Diencephalon (tissue), 1 donor: Measurements from ENCODE around the gene CHCHD1. TPM values are rescaled to one million over a fixed set of nuclear protein-coding genes. Genes with fewer than 3 reads are reported as not detected.

Experiments
- small RNA-seq: library from RNA; depleted of rRNA; stranded (forward); fragments of <200 nt; gene quantifications from one replicate; pipeline ENCODE3, GENCODE V24; 2014
- total RNA-seq: library from RNA; depleted of rRNA; stranded (reverse); fragments of >200 nt; gene quantifications from one replicate; pipeline ENCODE4 v1.2.3, GENCODE V29; 2014

CHCHD1 gene
- total RNA-seq = 20.8 TPM

DNA sequence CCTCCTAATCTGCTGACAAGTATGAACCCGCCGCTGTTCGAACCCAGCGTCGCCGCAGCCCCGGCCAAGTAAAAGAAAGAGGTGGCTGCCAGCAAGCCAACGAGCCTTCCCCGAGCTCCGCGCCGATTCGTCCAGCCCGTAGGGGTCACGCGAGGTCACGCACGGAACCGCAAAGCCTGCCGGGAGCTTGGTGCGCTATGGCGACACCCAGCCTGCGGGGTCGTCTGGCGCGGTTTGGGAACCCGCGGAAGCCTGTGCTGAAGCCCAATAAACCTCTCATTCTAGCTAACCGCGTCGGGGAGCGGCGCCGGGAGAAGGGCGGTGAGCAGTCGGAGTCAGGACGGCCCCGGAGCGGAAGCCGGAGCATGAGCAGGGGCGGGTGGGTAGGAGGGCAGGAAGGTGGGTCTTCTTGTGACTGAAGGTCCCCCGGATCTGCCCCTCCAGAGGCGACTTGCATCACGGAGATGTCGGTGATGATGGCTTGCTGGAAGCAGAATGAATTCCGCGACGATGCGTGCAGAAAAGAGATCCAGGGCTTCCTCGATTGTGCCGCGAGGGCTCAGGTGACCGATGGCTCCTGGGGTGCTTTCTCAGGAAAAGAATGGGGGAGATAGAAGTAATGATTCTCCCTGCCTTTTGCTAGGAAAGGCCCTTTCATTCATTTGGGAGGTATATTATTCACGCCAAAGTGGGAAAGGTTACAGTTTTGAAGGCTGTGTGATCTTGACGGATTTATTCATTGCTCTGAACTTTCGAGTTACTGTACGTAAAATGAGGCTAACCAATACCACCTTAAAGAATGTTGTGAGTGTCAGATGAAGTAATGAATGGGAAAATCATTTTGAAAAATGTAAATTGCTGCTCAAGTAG, at the start of gene CHCHD1:
Gene CHCHD1 (plus strand): TSS at position 170 of the 870 bp plus-strand sequence. CDS start 28 bp downstream, at position 198.

DNA sequence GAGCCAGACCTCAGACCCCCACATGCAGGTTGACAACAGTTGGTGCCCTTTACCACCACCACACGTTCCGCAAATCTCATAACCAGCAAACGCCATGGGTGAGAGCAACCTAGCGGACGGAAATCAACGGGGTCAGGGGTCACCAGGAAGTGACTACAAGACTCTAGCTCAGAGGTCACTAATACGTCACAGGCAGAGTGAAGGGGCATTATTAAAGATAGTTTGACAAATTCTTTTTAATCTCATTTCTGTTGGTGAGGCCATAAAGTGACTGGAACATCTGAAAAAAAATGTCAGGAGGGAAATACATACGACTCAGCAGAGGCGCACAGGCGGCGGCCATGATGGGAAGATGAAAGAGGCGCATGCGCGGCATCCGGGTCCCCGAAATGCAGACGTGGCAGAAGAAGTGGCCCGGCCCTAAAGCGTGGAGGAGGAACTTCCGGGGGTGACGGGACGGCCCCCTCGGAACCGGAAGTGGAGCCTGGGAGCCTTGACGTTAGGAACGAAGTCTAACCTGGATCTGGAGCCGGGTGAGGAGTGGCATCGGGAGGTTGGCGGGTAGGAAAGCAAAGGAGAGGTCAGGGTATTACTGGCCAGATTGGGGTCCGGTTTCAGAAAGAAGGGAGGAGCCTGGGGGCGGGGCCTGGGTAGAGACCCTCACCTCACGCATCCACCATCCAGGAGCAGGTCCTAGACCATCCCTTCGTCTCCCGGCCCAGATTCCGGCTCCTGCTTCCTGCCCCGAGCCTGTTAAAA, 37.8 kb upstream of the CHCHD1 start, which contains the start of gene SEC24C:
Gene SEC24C (plus strand): TSS at position 468 of the 759 bp plus-strand sequence. CDS start 2,461 bp downstream, outside the sequence.

DNA sequence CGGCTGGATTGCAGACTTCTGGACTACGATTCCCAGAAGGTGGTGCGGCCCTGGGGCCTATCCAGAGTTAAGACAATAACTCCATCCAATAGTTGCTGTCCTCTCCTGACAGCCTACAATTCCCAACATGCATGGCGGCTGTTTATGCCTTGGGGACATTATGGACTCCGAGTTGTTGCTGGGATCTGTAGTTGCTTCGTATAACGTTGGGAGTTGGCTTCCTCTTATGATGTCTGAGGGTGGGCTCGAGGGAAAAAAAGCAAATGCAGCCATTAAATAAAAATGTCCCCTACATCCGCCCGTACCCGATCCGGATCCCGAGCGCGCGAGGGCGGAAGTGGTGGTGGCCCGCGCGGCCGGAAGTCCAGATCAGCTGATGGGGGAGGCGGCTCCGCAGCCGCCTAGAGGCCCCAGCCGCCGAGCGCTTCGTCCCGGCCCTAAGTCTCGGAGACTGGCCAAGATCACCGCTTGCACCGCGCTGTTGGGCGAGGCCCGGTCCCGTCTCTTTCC, 3.4 kb downstream of the CHCHD1 start, which contains the start of gene ZSWIM8:
Gene ZSWIM8 (plus strand): TSS at position 396 of the 510 bp plus-strand sequence. CDS start 273 bp downstream, outside the sequence.

Small RNA genes lying within 50 kb of the gene (small RNA-seq; reads per million reads assigned to genes)
- gene AC022400.4 = not detected
- gene AC022400.9 = not detected
- gene ZSWIM8-AS1 = not detected

Other genes starting within 250 kb of the CHCHD1 start
- gene USP54, start 190.7 kb upstream of the CHCHD1 start, total RNA-seq = 38.3 TPM
- 0.46 TPM for gene MYOZ1, start 140.6 kb upstream of the CHCHD1 start, total RNA-seq
- not detected for gene SYNPO2L, start 126.0 kb upstream of the CHCHD1 start, total RNA-seq
- 9.9 TPM for gene AGAP5, start 83.9 kb upstream of the CHCHD1 start, total RNA-seq
- gene SEC24C, start 37.7 kb upstream of the CHCHD1 start, total RNA-seq = 49.6 TPM
- 46.1 TPM for gene ZSWIM8, start 3.6 kb downstream of the CHCHD1 start, total RNA-seq
- 17.5 TPM for gene NDST2, start 29.6 kb downstream of the CHCHD1 start, total RNA-seq
- 85.1 TPM for gene CAMK2G, start 92.5 kb downstream of the CHCHD1 start, total RNA-seq
- 2.1 TPM for gene PLAU, start 129.1 kb downstream of the CHCHD1 start, total RNA-seq
- 25.8 TPM for gene VCL, start 216.1 kb downstream of the CHCHD1 start, total RNA-seq